Esophagus mucosa (tissue), 1 donor: ENCODE results near the gene STRA6. TPM values are rescaled to one million over a fixed set of nuclear protein-coding genes. Genes with fewer than 3 reads are reported as not detected.

ENCODE experiments used
- ATAC-seq: fragments of 200-7000 bp; cut with Tn5 transposase; one replicate; pipeline ENCODE4 v1.9.1; 2020
- total RNA-seq: library from RNA; stranded (reverse); gene quantifications from one replicate; pipeline ENCODE4 v1.2.4, GENCODE V29; 2023
- donor health status: DM: yes; HTN: yes; CAD: no.

The STRA6 gene
- total RNA-seq, 1 donor from 2014 or later = 1.5 TPM

- no peak for ATAC-seq
These were observed 24.4 kb upstream of the STRA6 start for GRCh38 chr15:74226761-74227540.

GRCh38 chr15:74225928-74226327, 23.3 kb upstream of the STRA6 start:
- ATAC-seq = no peak

- no peak for ATAC-seq
These were observed 19.9 kb upstream of the STRA6 start for GRCh38 chr15:74222240-74223119.

DNA sequence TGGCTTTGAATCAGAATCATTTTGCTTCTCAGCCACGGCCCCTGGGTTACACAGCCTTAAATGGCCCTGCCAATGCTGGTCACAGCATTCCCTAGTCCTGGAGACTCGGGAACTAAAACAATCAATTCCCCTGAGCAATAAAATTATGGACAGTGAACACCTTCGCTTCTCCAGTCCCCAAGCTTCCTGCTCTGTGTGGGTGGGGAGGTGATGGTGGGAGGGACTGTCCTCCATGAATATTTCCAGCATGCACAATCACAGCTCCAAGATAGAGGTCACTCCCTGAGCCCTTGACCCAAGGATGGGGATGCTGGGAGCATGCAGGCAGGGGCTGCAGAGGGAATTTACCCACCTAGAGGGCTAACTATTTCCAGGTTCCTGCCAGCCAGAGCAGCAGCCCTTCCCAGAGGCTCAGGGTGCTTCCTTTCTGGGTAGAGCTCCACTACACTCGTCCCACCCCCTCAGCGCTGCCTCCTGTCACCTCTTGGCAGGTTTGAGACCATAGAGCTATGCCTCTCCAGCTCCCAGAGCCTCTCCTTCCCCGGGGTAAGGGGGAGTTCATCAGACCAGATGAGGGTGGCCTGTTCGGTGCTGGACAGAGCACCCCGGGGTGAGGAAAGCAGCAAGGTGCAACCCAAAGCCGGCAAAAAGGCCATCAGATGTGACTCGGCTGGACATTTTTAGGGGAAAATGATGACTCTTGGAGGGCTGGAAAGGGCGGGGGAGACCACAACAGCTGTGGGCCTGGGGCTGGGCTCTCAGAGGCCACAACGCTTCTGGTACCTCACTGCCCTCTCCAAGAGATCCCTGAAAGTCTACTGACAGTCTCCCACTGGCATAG, 19.0 kb upstream of the STRA6 start:
- no peak for ATAC-seq

- ATAC-seq = no peak
These were observed 18.1 kb upstream of the STRA6 start for GRCh38 chr15:74220475-74221248.

DNA sequence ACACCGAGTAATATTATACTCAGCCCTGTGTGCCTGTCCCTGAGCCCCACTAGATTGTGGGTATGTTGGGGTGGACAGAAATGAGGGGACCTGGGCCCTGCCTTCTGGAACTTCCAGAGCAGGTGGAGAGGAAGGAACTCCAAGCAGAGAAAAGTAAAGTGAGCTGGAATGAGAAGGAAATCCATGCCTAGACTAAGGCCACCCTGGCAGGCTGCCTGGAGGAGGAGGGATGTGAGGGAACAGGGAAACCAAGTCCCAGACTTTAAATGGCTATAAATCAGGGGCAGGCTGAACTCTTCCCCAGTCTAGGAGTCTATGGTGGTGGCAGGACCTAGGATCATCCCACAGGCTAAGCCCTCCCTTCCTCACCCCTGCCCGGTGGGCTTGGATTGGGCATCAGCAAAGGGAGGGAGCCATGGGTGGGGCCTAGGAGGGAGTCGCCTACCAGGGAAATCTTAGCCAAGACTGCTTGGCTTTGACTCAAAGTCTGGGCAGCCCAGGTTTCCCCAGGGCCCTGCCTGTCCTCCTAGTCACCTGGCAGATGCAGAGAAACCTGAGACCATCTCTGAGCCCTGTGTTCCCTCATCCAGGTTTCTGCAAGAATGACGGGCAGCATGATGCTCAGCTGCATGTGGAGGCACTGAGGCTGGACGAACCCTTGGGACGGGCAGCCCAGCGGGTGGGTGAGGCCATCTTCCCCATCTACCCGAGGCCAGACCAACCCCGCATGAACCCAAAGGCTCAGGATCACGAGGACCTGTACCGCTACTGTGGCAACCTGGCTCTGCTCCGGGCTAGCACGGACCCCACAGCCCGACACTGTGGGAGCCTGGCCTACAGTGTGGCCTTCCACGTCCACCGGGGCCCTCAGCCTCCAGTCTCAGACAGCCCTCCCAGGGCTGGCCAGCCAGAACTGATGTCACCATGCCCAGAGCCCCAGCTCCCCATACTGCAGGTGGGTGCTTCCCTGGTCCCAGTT, 15.6 kb upstream of the STRA6 start:
- ATAC-seq = no peak

GRCh38 chr15:74216949-74217348, 14.4 kb upstream of the STRA6 start:
- ATAC-seq = no peak

GRCh38 chr15:74215958-74216357, 13.4 kb upstream of the STRA6 start:
- ATAC-seq = no peak

GRCh38 chr15:74214324-74215021, 11.9 kb upstream of the STRA6 start:
- ATAC-seq = no peak

GRCh38 chr15:74213858-74214284, 11.3 kb upstream of the STRA6 start:
- ATAC-seq = no peak

DNA sequence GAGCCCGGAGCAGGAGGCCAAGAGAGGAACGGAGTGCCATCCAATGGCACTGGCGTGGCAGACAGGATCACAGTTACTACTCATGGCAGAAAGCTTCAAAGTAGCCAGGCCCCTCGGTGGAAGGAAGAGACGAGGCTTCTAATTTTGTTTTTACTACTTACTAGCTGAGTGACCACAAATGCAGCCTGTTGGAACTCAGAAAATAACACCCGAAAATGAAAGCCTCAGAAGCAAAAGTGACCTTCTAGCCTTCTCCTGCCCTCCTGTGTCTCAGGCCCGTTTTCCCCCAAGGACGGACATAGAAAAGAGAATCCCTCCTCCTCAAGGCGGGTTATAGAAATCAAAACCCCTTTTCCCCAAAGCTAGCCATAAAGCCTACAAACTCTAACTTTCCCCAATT, 9.9 kb upstream of the STRA6 start:
- ATAC-seq = no peak

DNA sequence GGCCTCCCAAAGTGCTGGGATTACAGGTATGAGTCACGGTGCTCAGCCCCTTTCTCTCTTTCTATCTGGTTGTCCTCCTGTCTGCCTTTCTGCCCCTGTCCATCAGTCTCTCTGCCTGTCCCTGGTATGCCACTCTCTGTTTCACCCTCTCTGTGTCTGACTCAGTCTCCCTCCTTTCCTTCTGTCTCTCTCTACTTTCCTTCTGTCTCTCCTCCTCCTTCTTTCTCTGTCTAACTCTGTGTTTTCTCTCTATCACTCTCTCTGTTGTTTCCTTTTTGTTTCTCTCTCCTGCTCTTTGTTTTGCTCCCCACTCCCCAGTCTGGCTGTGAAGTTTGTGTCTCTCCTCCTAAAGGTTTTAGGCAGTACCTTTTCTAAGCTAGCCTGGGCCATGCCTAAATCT, 9.1 kb upstream of the STRA6 start:
- ATAC-seq = no peak

DNA sequence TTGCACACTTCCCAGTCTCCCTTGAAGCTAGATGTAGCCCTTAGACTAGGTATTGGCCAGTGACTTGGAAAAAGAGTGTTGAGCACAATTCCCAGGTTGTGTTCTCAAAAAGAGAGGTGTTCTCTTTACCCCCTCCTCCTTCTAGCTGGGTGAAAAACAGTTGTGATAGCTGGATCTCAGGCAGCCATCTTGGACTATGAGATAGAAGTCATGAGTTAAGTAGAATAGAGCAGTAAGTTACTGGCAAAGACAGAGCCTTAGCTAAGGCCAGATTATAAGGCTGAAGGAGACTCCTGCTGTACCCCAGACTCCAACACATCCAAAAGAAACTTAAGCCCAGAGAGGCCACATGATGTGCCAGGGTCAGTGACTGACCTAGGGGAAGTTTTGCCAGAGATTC, 8.1 kb upstream of the STRA6 start:
- no peak for ATAC-seq

- no peak for ATAC-seq
These were observed 7.5 kb upstream of the STRA6 start for GRCh38 chr15:74209997-74210671.

DNA sequence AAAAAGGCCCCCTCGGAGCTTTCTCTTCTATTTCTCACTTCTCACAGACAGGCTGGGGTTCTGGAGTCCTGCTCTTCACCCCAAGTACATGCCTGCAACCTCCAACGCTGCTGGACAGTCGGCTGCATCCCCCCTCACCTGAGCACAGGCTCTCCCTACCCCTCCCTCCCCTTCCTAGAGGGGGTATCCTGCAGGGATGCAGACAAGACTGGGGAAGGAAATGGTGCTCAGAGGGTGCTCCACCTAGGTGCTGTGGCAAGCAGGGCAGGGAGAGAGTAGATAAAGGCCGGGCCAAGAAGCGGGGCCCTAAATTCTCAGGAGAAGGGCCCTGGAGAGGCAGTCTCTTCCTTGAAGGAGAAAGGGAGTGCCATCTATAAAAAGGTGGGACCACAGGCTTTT, 7.0 kb upstream of the STRA6 start:
- no peak for ATAC-seq

DNA sequence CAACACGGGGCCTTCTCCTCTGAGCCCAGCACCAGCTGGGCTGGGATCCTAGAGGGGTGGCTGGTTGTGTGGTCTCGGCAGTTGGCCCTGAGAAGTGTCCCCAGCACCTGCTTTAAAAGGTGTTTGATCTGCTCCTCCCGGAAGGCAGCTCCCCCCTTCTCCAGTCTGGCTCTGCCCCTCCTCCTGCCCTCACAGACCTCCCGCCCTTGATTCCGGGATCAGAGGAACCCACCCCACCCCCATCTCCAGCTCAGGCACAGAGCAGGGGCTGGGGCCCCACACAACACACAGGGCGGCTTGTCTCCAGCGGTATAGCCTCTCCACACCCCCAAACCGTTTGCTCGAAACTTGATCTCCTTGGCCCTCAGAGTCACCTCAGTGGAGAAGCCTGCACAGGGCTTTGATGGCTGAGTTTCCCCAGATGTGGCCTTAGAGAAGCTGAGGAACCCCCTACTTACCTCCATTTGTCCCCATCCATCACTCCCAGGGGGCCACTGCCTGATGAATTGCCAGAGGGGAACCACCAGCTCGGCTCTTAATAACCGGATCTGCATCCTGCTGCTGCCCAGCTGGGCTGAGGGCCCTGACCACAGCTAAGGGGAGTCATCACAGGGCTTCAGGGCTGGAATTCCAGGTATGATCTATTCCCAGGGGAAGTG, 6.4 kb upstream of the STRA6 start:
- no peak for ATAC-seq

GRCh38 chr15:74208496-74208895, 5.9 kb upstream of the STRA6 start:
- no peak for ATAC-seq

GRCh38 chr15:74207652-74208440, 5.3 kb upstream of the STRA6 start:
- no peak for ATAC-seq
